ENCODE results near the gene GALNT18. TPM values are rescaled to one million over a fixed set of nuclear protein-coding genes. Genes with fewer than 3 reads are reported as not detected.

Gene GALNT18
- total and polyA plus RNA-seq, 2 of the 4 experiments (the other 2 are of a cell fraction), result 9.5 to 11.3 TPM

DNA sequence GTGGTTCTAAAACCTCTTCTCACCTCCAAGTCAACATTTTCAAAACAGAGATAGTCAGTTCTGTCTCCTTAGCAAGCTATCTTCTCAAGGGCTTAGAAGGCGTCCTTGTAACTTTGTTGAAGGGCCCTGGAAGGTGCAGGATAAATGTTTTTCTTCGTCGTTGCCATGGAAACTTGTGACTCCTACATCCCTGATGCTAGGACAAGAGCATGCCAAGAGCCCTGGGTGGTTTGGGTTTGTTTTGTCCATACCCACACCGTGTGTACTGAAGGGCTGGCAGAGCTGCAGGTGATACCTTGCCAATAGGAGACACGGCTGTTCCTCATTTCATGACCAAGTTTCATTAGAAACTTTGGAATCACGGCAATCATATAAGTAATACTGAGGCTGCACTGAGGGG is 81.6 kb downstream of the GALNT18 start:
- Histone ChIP-seq H4K20me1 (ENCODE audit: insufficient read depth, low read length) (no peaks in the 10 kb centered on the region), H3K4me2 (ENCODE audit: low read depth, low read length) (no peak overlapping the region), H2AFZ (replicated peaks; ENCODE audit: low read length, poor library complexity) (no peak overlapping the region), H3K27me3 (ENCODE audit: control insufficient read depth, insufficient read depth, low read length) (peaks cover 2% of the 10 kb centered on the region; the same call in 1 of the 2 replicates), H2BK5ac (ENCODE audit: low read depth, low read length, poor library complexity, severe bottlenecking) (no peak overlapping the region), H2BK15ac (ENCODE audit: low read depth, low read length) (no peak overlapping the region), H3K14ac (replicated peaks; ENCODE audit: low read depth, low read length) (no peak overlapping the region), H3K36me3 (ENCODE audit: control insufficient read depth, insufficient read depth, low read length) (no peaks in the 10 kb centered on the region), H4K8ac (ENCODE audit: low read depth in 2 of 2, low read length in 2 of 2) (no peak overlapping the region), H3K56ac (ENCODE audit: extremely low read depth, insufficient read depth, low read length) (no peak overlapping the region), H2AK9ac (replicated peaks; ENCODE audit: low read depth, low read length, poor library complexity) (no peak overlapping the region), H2BK20ac (ENCODE audit: low read depth, low read length) (no peak overlapping the region), H3K9me1 (ENCODE audit: insufficient read depth, low read length) (no peaks in the 10 kb centered on the region), H3K9ac (ENCODE audit: low read depth, low read length) (no peak overlapping the region), H3K4ac (ENCODE audit: low read depth, low read length) (no peak overlapping the region), H3K4me1 (ENCODE audit: control insufficient read depth, insufficient read depth, low read length) (peaks cover 6% of the 10 kb centered on the region; the same call in 1 of the 2 replicates), H4K5ac (ENCODE audit: low read depth, low read length) (no peak overlapping the region), H3K4me3 (ENCODE audit: insufficient read depth, low read depth, low read length) (no peak overlapping the region), H2AK5ac (ENCODE audit: low read depth, low read length) (no peak overlapping the region), H4K91ac (ENCODE audit: insufficient read depth, low read depth, low read length) (no peak overlapping the region), H3K23ac (ENCODE audit: low read depth, low read length) (no peak overlapping the region), H3K27ac (ENCODE audit: insufficient read depth, low read length) (no peak overlapping the region), H3K79me1 (ENCODE audit: low read depth in 1 of 2, low read length in 2 of 2) (no peaks in the 10 kb centered on the region; a peak in 1 of 4 replicates), H3K18ac (ENCODE audit: low read depth, low read length) (no peak overlapping the region), H2BK120ac (ENCODE audit: low read depth, low read length) (no peak overlapping the region), H3K9me3 (ENCODE audit: control insufficient read depth, insufficient read depth, low read length) (no peaks in the 10 kb centered on the region)
- DNase-seq, result no peak
- ChIA-PET CTCF (no interaction called here), POLR2A (ENCODE audit: unreplicated experiment) (no interaction called here)
- BruUV-seq (replicated peaks), result no TSS peak
- 55% methylated on average over 2 of the region's 6 CpGs; no CpG with 5 or more reads in 1 of the 2 experiments for WGBS, 2 experiments (ENCODE audit: extremely low coverage in 2 of 2, insufficient read length in 1 of 2)
- intact Hi-C loops (cut with micrococcal nuclease), result no loop called here
- in situ Hi-C loops (cut with MboI; ENCODE audit: low sequenced_read_pairs), result no loop called here
- no peak for ATAC-seq (ENCODE audit: low read depth)
- TF ChIP-seq POLR2A (IDR thresholded peaks at IDR 0.05; ENCODE audit: low read depth, low read length), result no peak
- TF ChIP-seq, protein P1, sequence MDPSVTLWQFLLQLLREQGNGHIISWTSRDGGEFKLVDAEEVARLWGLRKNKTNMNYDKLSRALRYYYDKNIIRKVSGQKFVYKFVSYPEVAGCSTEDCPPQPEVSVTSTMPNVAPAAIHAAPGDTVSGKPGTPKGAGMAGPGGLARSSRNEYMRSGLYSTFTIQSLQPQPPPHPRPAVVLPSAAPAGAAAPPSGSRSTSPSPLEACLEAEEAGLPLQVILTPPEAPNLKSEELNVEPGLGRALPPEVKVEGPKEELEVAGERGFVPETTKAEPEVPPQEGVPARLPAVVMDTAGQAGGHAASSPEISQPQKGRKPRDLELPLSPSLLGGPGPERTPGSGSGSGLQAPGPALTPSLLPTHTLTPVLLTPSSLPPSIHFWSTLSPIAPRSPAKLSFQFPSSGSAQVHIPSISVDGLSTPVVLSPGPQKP (IDR thresholded peaks at IDR 0.05; ENCODE audit: borderline replicate concordance, low read depth, low read length), result no peak
- TF ChIP-seq, protein P2, sequence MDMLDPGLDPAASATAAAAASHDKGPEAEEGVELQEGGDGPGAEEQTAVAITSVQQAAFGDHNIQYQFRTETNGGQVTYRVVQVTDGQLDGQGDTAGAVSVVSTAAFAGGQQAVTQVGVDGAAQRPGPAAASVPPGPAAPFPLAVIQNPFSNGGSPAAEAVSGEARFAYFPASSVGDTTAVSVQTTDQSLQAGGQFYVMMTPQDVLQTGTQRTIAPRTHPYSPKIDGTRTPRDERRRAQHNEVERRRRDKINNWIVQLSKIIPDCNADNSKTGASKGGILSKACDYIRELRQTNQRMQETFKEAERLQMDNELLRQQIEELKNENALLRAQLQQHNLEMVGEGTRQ (IDR thresholded peaks at IDR 0.05; ENCODE audit: low read depth, low read length), result no peak
- no peak for TF ChIP-seq FOS (IDR thresholded peaks at IDR 0.05; ENCODE audit: low read depth, low read length)
- TF ChIP-seq RFX5 (IDR thresholded peaks at IDR 0.05; ENCODE audit: low read depth, low read length), result no peak
- no peak for TF ChIP-seq SMC3 (IDR thresholded peaks at IDR 0.05; ENCODE audit: low read depth, low read length)
- TF ChIP-seq RAD21 (IDR thresholded peaks at IDR 0.05; ENCODE audit: low read length), result no peak
- no peak for TF ChIP-seq CEBPB (IDR thresholded peaks at IDR 0.05; ENCODE audit: low read depth, low read length)
- dilution Hi-C loops (cut with HindIII; ENCODE audit: low sequenced_read_pairs, unreplicated experiment), result no loop called here

Data from IMR-90 (cell line).